Measurements from ENCODE around the gene PEPD. TPM values are rescaled to one million over a fixed set of nuclear protein-coding genes. Genes with fewer than 3 reads are reported as not detected.

Gene PEPD
- total RNA-seq, 1 donor = 87.9 TPM

DNA sequence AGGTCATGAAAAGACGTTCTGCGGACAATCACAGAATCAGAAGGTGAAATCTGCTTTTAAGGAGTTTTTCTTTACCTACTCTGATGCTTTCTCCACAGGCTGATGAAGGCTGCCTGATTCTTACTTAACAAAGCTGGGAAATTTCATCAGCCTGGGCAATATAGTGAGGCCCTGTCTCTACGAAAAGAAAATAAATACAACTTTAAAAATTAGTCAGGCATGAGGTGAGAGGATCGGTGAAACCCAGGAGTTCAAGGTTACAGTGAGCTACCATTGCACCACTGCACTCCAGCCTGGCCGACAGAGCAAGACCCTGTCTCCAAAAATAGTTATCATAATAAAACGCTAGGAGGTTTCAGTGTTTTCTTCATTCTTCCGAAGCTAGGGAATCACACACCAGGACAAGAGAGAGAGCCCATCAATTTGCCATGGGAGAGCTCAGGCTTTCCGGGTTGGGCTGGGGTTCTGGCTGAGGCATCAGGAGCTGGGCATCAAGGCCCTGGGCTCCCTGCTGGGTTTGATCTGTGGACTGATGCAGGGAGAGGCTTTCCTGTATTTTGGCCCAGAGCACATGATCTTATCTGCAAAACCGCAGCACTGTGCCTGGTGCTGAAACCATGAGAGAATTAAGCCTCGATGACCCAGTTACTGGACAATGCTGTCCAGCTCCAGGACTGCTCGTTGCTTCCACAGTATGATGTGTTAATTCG is 173.1 kb downstream of the PEPD start:
- H3K4me2 ChIP-seq (ENCODE audit: insufficient read depth, low read length) = no peak overlapping the region
- no peak overlapping the region for H3K4me3 ChIP-seq (ENCODE audit: insufficient read depth, low read length)
- peaks cover 45% of the 10 kb centered on the region for H3K27me3 ChIP-seq (ENCODE audit: insufficient read depth, low read length)
- no peaks in the 10 kb centered on the region for H3K9me3 ChIP-seq (ENCODE audit: low read depth, low read length)
- H2AFZ ChIP-seq (ENCODE audit: low read length) = no peak overlapping the region
- H3K4me1 ChIP-seq (ENCODE audit: insufficient read depth, low read length) = peaks cover 7% of the 10 kb centered on the region
- H3K79me2 ChIP-seq (ENCODE audit: insufficient read depth, low read length) = no peaks in the 10 kb centered on the region
- no peaks in the 10 kb centered on the region for H4K20me1 ChIP-seq (ENCODE audit: insufficient read depth, low read length)
- H3K27ac ChIP-seq (ENCODE audit: low read depth, low read length) = no peak overlapping the region
- DNase-seq (ENCODE audit: insufficient read length, low spot score, missing footprints) = no peak
- TF ChIP-seq, protein P1, sequence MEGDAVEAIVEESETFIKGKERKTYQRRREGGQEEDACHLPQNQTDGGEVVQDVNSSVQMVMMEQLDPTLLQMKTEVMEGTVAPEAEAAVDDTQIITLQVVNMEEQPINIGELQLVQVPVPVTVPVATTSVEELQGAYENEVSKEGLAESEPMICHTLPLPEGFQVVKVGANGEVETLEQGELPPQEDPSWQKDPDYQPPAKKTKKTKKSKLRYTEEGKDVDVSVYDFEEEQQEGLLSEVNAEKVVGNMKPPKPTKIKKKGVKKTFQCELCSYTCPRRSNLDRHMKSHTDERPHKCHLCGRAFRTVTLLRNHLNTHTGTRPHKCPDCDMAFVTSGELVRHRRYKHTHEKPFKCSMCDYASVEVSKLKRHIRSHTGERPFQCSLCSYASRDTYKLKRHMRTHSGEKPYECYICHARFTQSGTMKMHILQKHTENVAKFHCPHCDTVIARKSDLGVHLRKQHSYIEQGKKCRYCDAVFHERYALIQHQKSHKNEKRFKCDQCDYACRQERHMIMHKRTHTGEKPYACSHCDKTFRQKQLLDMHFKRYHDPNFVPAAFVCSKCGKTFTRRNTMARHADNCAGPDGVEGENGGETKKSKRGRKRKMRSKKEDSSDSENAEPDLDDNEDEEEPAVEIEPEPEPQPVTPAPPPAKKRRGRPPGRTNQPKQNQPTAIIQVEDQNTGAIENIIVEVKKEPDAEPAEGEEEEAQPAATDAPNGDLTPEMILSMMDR (IDR thresholded peaks at IDR 0.05; ENCODE audit: extremely low read depth, low read depth, low read length) = no peak
- no peaks in the 10 kb centered on the region for H3K36me3 ChIP-seq (ENCODE audit: insufficient read depth, low read length)

DNA sequence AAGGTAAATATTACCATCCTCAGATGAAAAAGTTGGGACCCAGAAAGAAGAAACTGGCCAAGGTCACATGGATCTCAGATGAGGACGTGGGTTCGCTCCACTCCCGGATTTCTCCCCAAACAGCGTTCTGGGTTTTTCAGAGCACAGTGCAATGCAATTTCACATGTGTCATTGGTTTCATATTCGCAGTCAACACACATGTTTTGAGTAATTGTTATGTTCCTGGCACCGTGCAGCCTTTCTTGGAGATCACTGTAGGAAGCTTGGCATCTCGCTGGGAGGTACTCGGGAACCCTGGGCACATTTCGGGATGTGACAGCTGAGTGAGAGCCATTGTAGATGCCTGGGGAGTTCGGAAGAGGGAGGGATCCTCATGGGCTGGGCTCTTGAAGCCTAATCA is 174.3 kb downstream of the PEPD start:
- H3K27ac ChIP-seq (ENCODE audit: low read depth, low read length) = no peak overlapping the region
- H3K36me3 ChIP-seq (ENCODE audit: insufficient read depth, low read length) = no peaks in the 10 kb centered on the region
- no peak overlapping the region for H3K4me2 ChIP-seq (ENCODE audit: insufficient read depth, low read length)
- H3K4me1 ChIP-seq (ENCODE audit: insufficient read depth, low read length) = peaks cover 7% of the 10 kb centered on the region
- no peak overlapping the region for H2AFZ ChIP-seq (ENCODE audit: low read length)
- no peak for DNase-seq (ENCODE audit: insufficient read length, low spot score, missing footprints)
- H3K27me3 ChIP-seq (ENCODE audit: insufficient read depth, low read length) = peaks cover 56% of the 10 kb centered on the region
- H4K20me1 ChIP-seq (ENCODE audit: insufficient read depth, low read length) = no peaks in the 10 kb centered on the region
- no peak overlapping the region for H3K4me3 ChIP-seq (ENCODE audit: insufficient read depth, low read length)
- TF ChIP-seq, protein P1 (IDR thresholded peaks at IDR 0.05; ENCODE audit: extremely low read depth, low read depth, low read length) = no peak
- H3K9me3 ChIP-seq (ENCODE audit: low read depth, low read length) = no peaks in the 10 kb centered on the region
- no peaks in the 10 kb centered on the region for H3K79me2 ChIP-seq (ENCODE audit: insufficient read depth, low read length)

GRCh38 chr19:33346665-33347064 is 174.9 kb downstream of the PEPD start:
- no peak overlapping the region for H3K4me3 ChIP-seq (ENCODE audit: insufficient read depth, low read length)
- TF ChIP-seq, protein P1 (IDR thresholded peaks at IDR 0.05; ENCODE audit: extremely low read depth, low read depth, low read length) = no peak
- H2AFZ ChIP-seq (ENCODE audit: low read length) = no peak overlapping the region
- no peaks in the 10 kb centered on the region for H3K9me3 ChIP-seq (ENCODE audit: low read depth, low read length)
- peaks cover 58% of the 10 kb centered on the region for H3K27me3 ChIP-seq (ENCODE audit: insufficient read depth, low read length)
- no peak overlapping the region for H3K27ac ChIP-seq (ENCODE audit: low read depth, low read length)
- H3K36me3 ChIP-seq (ENCODE audit: insufficient read depth, low read length) = no peaks in the 10 kb centered on the region
- peaks cover 7% of the 10 kb centered on the region for H3K4me1 ChIP-seq (ENCODE audit: insufficient read depth, low read length)
- no peak for DNase-seq (ENCODE audit: insufficient read length, low spot score, missing footprints)
- no peak overlapping the region for H3K4me2 ChIP-seq (ENCODE audit: insufficient read depth, low read length)
- no peaks in the 10 kb centered on the region for H4K20me1 ChIP-seq (ENCODE audit: insufficient read depth, low read length)
- no peaks in the 10 kb centered on the region for H3K79me2 ChIP-seq (ENCODE audit: insufficient read depth, low read length)

DNA sequence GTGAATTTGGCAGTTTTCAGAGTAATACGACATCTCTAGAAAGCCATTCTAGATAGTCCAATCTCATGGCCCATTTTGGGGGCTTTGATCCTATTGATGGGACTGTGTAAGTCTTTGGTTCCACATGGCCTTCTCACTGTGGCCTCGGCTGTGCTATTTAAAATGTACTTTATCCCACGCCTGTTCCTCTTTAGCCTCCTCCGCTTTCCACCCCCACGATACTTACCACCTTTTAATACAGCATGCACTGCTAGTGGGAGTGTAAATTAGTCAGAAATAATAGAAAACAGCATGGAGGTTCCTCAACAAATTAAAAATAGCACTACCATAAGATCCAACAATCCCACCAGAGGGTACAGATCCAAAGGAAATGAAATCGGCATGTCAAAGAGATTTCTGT is 176.4 kb downstream of the PEPD start:
- Histone ChIP-seq H3K9me3 (ENCODE audit: low read depth, low read length) (no peaks in the 10 kb centered on the region), H3K79me2 (ENCODE audit: insufficient read depth, low read length) (no peaks in the 10 kb centered on the region), H3K36me3 (ENCODE audit: insufficient read depth, low read length) (no peaks in the 10 kb centered on the region), H4K20me1 (ENCODE audit: insufficient read depth, low read length) (no peaks in the 10 kb centered on the region), H2AFZ (ENCODE audit: low read length) (no peak overlapping the region), H3K4me3 (ENCODE audit: insufficient read depth, low read length) (no peak overlapping the region), H3K27ac (ENCODE audit: low read depth, low read length) (no peak overlapping the region), H3K27me3 (ENCODE audit: insufficient read depth, low read length) (peaks cover 63% of the 10 kb centered on the region), H3K4me2 (ENCODE audit: insufficient read depth, low read length) (no peak overlapping the region), H3K4me1 (ENCODE audit: insufficient read depth, low read length) (no peaks in the 10 kb centered on the region)
- TF ChIP-seq, protein P1 (IDR thresholded peaks at IDR 0.05; ENCODE audit: extremely low read depth, low read depth, low read length) = no peak
- no peak for DNase-seq (ENCODE audit: insufficient read length, low spot score, missing footprints)

Data from osteoblast (primary cell).